Urinary bladder (tissue), 4 donors: ENCODE data around the gene SCML2. TPM values are rescaled to one million over a fixed set of nuclear protein-coding genes. Genes with fewer than 3 reads are reported as not detected.
"Not testable (repeated sequence)": the region's sequence is repeated elsewhere in the genome, so short reads cannot be mapped to it uniquely, and the experiment has no call there.

ENCODE experiments used
- DNase-seq: peaks from one replicate; pipeline ENCODE4 v3.0.0-alpha.2; 2015; ENCODE audit errors: extremely low spot score
- H3K27ac ChIP-seq: one replicate; pipeline ENCODE4 v1.5.1; 2013; ENCODE audit warnings: low read depth, mild to moderate bottlenecking, moderate library complexity
- H3K36me3 ChIP-seq: one replicate; pipeline ENCODE4 v1.6.1; 2013; ENCODE audit warnings: mild to moderate bottlenecking, moderate library complexity; ENCODE audit not compliant: insufficient read depth
- H3K4me1 ChIP-seq: one replicate; pipeline ENCODE4 v1.6.1; 2013; ENCODE audit warnings: mild to moderate bottlenecking, moderate library complexity; ENCODE audit not compliant: insufficient read depth
- H3K4me3 ChIP-seq: one replicate; pipeline ENCODE4 v1.5.1; 2013; ENCODE audit warnings: low read depth, low read length
- WGBS: extraction: QIAGEN DNeasy Blood & Tissue Kit; methylation state at CpG from one replicate; pipeline ENCODE4 v1.1.7; 2013; 5-methylcytosine and 5-hydroxymethylcytosine counted together
- polyA plus RNA-seq: library from polyadenylated mRNA; stranded (reverse); fragments of 200-250 nt; gene quantifications from one replicate; pipeline ENCODE4 v1.2.3, GENCODE V29; 2013
- total RNA-seq: library from RNA; depleted of rRNA; stranded (reverse); fragments of >200 nt; gene quantifications from one replicate; pipeline ENCODE4 v1.2.3, GENCODE V29; 2014
- donor health status: healthy with polysubstance abuse.
- donor health status: healthy.

The SCML2 gene
- total and polyA plus RNA-seq, 2 donors: 2.5 to 12.6 TPM

DNA sequence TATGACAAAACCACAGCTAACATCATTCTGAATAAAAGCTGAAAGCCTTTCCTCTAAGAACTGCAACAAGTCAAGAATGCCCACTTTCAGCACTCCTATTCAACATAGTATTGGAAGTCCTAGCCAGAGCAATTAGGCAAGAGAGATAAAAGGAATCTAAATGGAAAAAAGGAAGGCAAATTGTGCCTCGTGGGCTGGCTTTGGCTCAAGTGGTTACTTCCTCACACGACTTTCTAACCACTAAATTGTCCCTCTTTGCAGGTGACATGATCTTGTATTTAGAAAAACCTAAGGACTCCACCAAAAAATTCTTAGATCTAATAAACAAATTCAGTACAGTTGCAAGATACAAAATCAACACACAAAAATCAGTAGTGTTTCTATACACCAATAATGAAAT lies 57.2 kb downstream of the SCML2 start:
- H3K4me1 ChIP-seq: no peaks in the 10 kb centered on the region
- no peaks in the 10 kb centered on the region for H3K36me3 ChIP-seq
- 73% methylated on average over 2 of the region's 2 CpGs for WGBS
- H3K4me3 ChIP-seq: no peak overlapping the region
- no peak overlapping the region for H3K27ac ChIP-seq
- DNase-seq: no peak

DNA sequence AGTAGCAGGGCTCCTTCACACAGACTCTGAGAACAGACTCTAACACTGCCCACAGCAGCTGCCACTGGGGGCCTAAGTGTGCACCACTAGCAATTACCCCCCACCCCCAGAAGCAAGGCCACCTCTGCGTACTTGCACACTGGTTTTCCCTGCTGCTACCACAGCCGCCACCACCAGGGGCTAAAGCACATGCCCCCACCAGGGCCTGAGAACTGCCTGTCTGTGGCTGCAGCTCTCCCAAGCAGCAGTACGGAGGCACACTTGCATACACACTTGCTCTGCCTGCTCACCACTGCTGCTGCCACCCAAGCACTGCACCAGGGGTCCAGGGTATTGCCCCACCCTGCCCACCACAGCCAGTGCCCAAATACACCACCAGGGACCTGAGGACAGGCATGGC lies 59.6 kb downstream of the SCML2 start:
- 100% methylated on average over 3 of the region's 3 CpGs for WGBS
- no peaks in the 10 kb centered on the region for H3K4me1 ChIP-seq
- no peak overlapping the region for H3K27ac ChIP-seq
- no peak for DNase-seq
- H3K36me3 ChIP-seq: no peaks in the 10 kb centered on the region
- H3K4me3 ChIP-seq: no peak overlapping the region

DNA sequence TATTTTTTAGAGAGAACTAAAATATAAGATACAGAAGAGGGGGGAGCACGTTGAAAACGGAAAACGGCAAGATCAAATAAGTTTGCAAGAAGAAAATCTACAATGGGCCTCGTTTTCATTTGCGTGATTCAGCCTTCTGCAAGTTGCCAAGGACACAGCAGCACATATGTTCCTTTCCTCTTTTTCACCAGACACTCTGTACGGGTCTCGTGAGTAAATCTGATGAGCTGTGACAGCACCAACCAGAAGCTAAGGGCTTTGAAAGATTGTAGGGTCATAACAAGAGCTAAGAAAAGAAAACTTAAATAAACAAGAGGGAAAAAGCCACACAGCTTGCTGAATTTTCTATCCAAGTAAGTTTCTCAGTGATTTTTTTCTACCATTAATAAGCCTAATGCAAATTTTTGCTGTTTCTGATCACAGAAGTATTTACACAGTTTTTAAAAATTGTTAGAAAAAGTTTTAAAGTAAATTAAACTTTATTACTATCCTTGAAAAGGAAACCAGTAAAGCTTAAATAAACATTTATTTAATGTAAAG lies 63.4 kb downstream of the SCML2 start:
- H3K27ac ChIP-seq: no peak overlapping the region
- H3K4me1 ChIP-seq: no peaks in the 10 kb centered on the region
- WGBS: 54% methylated on average over 7 of the region's 7 CpGs
- DNase-seq: no peak
- no peaks in the 10 kb centered on the region for H3K36me3 ChIP-seq
- no peak overlapping the region for H3K4me3 ChIP-seq

DNA sequence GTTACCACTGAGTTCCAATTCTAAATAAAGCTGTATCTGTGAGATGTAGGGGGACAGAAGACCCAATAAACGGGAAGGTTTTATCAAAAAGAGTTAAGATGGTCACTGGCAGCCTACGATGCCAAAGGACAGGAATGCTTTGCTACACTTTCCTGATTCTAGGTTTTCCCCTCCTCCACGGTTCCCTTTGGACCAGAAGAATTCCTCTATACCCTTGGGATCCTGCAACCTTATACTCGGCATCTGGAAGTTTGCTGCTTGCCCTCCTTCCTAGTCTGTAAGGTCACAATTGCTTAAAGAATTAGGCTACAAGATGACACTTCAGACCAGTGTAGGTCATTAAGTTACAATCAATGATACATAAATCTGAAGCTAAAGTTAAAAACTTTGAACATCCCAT lies 64.3 kb downstream of the SCML2 start:
- 69% methylated on average over 4 of the region's 4 CpGs for WGBS
- no peaks in the 10 kb centered on the region for H3K4me1 ChIP-seq

DNA sequence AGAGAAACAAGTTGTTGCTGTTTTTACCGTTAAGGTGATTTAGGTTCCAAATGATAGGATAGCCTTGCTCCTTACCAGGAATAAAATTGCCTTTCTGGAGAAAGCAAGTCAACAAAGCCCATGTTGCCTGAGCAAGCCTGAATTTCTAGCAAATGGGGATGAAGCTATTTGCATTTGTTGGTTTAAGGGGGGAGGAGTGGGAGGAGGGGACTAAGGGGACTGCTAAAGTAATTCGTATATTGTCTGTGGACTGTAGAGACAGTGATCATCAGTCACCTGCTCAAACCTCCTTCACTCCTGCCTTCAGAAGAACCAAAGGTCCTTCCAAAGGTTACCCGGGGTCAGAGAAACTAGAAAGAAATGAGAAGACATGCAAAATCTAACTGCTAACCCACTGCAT lies 65.8 kb downstream of the SCML2 start:
- no peak for DNase-seq
- Histone ChIP-seq H3K4me3 (no peak overlapping the region), H3K27ac (no peak overlapping the region), H3K36me3 (no peaks in the 10 kb centered on the region), H3K4me1 (no peaks in the 10 kb centered on the region)
- WGBS: 73% methylated on average over 3 of the region's 3 CpGs

More for the DNA sequence above, 64.3 kb downstream of the SCML2 start:
- no peak for DNase-seq
- Histone ChIP-seq H3K4me3 (no peak overlapping the region), H3K36me3 (no peaks in the 10 kb centered on the region), H3K27ac (no peak overlapping the region)

DNA sequence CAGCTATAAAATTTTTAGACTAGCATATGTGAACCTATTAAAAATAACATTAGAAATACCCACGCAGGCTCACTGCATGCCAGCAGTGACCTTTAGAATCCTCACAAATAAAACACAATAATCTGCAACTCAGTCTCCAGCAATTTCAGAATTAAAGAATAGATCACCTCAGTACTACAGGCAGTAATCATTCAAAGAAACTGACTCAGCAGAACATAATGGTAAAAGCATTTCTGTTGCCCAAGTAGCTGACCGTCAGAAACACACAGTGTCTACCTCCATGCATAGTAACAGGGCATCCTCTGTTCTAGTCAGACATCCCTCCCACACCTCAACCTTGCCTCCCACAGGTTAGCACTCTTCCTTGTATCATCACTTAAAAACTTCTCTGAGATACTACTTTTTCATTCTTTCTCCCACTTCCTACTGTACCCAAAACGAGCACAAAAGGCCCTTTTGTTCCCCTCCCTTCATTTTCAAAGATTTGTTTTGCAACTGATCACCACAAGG lies 68.1 kb downstream of the SCML2 start:
- no peak overlapping the region for H3K27ac ChIP-seq
- H3K4me3 ChIP-seq: no peak overlapping the region
- no peaks in the 10 kb centered on the region for H3K4me1 ChIP-seq
- H3K36me3 ChIP-seq: no peaks in the 10 kb centered on the region
- DNase-seq: no peak
- WGBS: 77% methylated on average over 3 of the region's 3 CpGs

DNA sequence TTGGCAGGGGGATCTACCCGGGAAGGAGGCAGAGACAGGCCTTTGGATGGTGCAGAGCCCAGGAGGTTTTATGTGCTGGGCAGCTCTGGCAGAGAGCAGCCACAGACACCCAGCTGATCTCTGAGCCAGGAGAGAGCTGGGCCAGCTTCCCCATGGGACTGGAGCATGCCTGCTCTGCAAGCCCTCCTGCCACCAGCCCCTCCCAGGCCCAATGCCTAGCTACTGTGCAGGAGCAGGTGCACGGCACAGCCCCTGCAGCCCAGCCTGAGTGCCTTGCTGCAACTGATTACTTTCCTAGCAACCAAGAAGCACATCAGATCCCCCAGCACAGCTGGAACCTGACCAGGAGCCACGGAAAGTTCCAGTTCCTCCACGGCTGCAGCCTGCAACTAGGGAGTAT lies 76.0 kb downstream of the SCML2 start:
- H3K4me3 ChIP-seq: no peak overlapping the region
- no peak overlapping the region for H3K27ac ChIP-seq
- no peaks in the 10 kb centered on the region for H3K36me3 ChIP-seq
- H3K4me1 ChIP-seq: no peaks in the 10 kb centered on the region
- WGBS: 96% methylated on average over 4 of the region's 4 CpGs
- DNase-seq: no peak

DNA sequence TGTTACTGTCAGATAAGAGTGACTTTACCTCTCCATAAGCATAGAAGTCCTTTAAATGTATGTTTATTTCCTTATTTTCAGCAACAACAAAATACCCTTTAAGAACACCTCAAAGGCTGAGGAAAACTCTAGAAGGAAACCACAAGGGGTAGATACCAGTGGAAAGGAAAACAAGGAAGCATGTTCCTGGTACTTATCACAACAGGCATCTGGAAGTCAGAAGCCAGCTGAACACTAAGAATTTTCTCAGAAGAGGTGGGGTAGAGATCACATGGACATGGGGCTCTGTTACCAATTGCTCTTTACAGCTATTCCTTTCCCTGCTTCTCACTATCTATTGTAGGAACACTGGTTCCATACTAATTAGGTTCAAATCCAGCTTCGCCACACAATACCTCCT lies 82.3 kb downstream of the SCML2 start:
- H3K4me3 ChIP-seq: no peak overlapping the region

DNA sequence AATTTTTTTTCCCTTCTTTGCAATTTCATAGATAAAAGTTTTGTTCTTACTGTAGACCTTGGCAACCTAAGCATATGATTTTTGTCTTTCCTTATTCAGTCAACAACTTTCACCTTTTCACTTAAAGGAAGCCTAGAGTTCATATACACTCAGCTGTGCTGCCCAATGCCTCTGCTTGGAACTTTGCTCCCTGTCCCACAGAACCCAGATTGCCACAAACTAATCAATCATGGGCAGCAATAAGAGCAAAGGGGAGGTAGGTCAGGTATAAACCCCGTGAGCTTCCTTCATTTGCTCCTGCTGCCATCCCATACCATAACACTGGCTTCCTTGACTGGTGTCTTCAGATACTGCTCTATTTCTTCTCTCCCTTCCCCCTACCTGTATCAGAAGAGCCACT lies 82.8 kb downstream of the SCML2 start:
- Histone ChIP-seq H3K4me3 (no peak overlapping the region), H3K4me1 (no peaks in the 10 kb centered on the region), H3K36me3 (no peaks in the 10 kb centered on the region), H3K27ac (no peak overlapping the region)
- WGBS: 96% methylated on average over 1 of the region's 1 CpG
- DNase-seq: no peak

More for the DNA sequence above, 82.3 kb downstream of the SCML2 start:
- 97% methylated on average over 1 of the region's 1 CpG for WGBS
- Histone ChIP-seq H3K4me1 (no peaks in the 10 kb centered on the region), H3K36me3 (no peaks in the 10 kb centered on the region), H3K27ac (no peak overlapping the region)
- DNase-seq: no peak

DNA sequence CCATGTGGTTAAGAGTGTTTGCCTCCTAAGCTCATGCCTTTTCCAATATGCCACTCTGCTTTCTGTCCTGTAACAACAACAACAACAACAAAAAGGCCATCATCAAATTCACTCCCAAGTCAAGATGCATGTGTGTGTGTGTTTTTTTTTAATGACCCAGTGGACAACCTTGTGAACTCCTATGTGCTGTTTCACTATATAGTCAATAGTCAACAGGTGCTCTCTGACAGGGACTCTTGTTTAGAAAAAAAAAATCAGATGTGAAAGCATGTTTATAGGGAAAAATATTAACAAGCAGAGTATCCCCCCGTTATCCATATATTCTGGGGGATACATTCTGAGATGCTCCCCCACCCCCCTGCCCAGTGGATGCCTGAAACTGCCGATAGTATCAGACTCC lies 83.2 kb downstream of the SCML2 start:
- no peak overlapping the region for H3K4me3 ChIP-seq

DNA sequence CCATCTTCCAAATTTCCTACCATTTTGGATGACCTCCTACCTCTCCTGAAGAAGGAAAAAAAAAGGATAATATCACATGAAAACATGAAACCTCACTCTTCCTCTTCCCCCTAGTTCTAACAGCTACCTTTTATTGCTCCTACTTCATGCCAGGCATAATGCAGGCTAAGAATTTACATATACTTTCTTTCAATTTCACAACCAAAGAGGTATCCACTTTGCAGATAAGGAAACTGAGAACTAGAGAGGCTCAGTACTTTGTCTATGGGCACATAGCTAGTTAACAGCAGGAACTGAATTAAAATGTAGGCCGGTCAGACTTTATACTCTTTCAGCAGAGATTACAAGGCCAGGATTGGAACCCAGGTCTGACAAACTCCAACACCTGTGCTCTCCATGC lies 99.4 kb downstream of the SCML2 start:
- 97% methylated on average over 1 of the region's 1 CpG for WGBS
- H3K27ac ChIP-seq: no peak overlapping the region
- no peak for DNase-seq

More for the DNA sequence above, 83.2 kb downstream of the SCML2 start:
- Histone ChIP-seq H3K4me1 (no peaks in the 10 kb centered on the region), H3K27ac (no peak overlapping the region), H3K36me3 (no peaks in the 10 kb centered on the region)
- no peak for DNase-seq
- WGBS: 91% methylated on average over 2 of the region's 2 CpGs

DNA sequence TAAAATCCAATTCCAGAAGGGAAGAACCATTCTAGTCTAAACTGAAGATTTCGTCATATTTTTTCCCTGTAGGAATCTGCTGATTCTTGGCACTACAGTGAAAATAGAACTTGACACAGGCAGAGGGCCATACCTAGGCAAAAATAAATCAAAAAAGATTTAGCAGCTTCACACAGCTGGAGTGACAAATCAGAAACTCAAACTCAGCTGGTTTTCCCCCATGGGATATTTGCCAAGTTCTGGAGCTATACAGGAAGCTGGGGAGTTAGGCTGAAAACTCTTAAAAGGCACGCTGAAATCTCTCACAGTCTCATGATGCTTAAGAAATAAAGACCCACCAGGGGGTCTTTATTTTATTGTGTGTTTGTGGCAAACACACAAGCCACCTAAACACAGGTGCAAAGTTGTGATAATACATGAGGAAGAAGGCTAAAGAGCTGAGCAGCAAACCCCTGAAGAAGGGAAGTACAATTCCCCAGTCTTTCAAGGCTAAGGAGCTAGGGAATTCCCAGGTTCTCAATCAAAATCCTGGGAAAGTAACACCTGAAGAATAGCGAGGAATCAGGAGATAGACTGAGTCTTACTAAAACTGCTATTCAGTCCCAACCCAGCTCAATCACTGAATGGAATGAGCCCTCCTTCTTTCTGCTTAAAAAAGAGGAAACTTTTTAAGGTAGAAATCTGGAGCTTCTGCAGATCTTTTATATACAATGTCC lies 101.7 kb downstream of the SCML2 start:
- Histone ChIP-seq H3K4me3 (no peak overlapping the region), H3K36me3 (no peaks in the 10 kb centered on the region), H3K4me1 (no peaks in the 10 kb centered on the region), H3K27ac (no peak overlapping the region)
- 49% methylated on average over 3 of the region's 3 CpGs for WGBS
- no peak for DNase-seq

More for the DNA sequence above, 99.4 kb downstream of the SCML2 start:
- Histone ChIP-seq H3K4me1 (no peaks in the 10 kb centered on the region), H3K4me3 (no peak overlapping the region), H3K36me3 (no peaks in the 10 kb centered on the region)

DNA sequence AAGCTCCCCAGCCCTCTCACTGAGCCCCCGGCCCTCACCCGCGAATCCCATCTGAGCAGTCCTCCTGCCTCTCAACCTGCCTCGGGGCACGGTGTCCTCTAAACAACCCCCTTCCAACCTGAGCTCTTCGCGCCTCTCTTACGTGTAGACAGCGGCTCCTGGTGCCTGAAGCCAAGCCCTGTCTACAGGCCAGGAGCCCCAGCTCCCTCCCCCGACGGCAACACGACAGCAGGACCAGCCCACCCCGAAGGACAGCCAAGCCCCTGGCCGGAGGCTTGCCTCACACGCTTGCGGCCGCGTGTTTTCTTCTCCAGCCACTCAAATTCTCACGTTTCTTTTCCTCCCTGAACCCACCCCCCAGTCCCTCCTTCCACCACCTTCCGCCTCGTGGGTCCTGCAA lies 124.8 kb downstream of the SCML2 start:
- not testable (repeated sequence) for DNase-seq, H3K4me3 ChIP-seq, H3K36me3 ChIP-seq, H3K27ac ChIP-seq, H3K4me1 ChIP-seq
- WGBS: 62% methylated on average over 18 of the region's 21 CpGs

DNA sequence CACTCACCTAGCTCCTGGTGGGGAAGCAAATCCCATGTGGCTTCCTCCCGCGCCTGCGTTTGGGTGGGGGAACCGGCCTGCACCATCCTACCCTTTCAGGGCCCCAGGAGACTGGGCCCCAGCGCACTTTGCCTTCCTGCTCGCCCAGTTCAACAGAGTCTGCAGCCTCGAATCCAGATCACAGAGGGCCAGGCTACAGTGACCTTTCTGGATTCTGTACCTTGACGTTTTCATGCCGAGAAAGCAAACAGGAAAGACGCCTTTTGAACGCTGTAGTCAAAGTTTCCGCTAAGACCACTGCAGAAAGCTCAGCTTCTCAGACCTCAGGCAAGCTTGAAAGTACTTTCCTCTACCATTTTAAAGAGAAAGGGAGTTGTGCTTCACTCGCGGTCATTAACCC lies 126.4 kb downstream of the SCML2 start:
- H3K4me3 ChIP-seq: no peak overlapping the region
- no peak for DNase-seq
- no peaks in the 10 kb centered on the region for H3K4me1 ChIP-seq
- H3K27ac ChIP-seq: no peak overlapping the region
- 82% methylated on average over 14 of the region's 14 CpGs for WGBS
- no peaks in the 10 kb centered on the region for H3K36me3 ChIP-seq
